ENCODE data around the gene HOXB5.

DNA sequence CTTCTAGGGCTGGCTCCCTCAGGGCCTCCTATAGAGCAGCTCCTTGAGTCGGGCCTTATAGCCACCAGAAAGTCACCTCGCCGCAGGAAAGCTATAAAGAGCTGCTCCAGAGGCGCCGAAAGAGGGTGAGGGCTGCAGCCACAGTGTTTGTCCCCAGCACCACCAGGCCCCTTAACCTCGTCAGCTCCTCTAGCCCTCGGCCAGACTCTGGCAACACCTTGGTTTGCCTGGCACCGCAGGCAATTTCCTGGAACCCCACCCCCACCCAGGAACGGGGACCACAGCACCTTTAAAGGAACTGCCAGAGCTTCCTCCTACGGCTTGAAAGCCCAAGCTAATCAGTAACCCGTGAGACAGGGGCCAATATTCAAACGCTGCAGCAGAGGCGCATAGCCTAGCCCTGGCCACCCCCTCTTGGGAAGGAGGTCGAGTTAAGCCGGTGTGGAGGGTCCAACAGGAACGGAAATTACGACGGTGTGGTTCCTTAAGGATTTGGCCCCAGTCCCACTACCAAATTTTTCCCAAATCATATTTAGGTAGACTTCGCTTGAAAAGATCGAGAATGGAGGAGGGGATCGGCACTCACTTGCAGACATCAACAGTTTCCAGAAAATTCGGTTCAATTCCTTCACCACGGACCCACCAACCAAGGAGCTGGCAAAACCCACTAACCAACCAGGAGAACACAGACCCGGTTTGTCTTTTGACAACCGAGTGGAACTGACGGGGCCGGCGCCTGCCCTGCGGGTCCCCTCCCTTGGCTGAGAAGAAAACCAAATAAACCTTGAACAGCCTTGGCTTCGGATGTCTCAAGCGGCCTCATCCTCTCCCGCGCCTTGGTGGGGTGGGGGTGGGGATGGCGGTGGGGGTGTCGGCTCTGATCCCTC is 8.2 kb upstream of the HOXB5 start:
- TF ChIP-seq, protein P1, sequence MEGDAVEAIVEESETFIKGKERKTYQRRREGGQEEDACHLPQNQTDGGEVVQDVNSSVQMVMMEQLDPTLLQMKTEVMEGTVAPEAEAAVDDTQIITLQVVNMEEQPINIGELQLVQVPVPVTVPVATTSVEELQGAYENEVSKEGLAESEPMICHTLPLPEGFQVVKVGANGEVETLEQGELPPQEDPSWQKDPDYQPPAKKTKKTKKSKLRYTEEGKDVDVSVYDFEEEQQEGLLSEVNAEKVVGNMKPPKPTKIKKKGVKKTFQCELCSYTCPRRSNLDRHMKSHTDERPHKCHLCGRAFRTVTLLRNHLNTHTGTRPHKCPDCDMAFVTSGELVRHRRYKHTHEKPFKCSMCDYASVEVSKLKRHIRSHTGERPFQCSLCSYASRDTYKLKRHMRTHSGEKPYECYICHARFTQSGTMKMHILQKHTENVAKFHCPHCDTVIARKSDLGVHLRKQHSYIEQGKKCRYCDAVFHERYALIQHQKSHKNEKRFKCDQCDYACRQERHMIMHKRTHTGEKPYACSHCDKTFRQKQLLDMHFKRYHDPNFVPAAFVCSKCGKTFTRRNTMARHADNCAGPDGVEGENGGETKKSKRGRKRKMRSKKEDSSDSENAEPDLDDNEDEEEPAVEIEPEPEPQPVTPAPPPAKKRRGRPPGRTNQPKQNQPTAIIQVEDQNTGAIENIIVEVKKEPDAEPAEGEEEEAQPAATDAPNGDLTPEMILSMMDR (IDR thresholded peaks at IDR 0.05; ENCODE audit: low read depth, low read length), result no peak
- no peak for TF ChIP-seq EZH2phosphoT487 (IDR thresholded peaks at IDR 0.05; ENCODE audit: low read depth)
